ENCODE measurements around the gene TMEM169.

DNA sequence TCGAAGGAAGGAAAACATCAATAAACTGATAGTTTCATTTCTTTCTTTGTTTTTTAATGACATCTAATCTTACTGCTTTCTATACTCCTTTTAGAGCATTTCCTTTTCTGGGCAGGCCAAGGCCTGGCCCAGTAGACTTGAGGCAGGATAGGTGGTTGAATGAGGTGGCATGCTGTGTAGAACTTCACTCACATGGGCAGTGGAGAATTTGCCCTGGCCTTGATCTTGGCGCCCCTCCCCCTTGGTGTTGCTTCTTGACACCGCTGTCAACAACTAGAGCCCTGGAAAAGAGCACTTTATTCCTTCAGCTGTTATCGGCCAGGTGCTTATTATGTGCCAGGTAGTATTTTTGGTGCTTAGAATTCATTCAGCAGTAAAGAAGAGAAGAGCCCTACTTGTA is 64.9 kb downstream of the TMEM169 start:
- TF ChIP-seq, protein P1, sequence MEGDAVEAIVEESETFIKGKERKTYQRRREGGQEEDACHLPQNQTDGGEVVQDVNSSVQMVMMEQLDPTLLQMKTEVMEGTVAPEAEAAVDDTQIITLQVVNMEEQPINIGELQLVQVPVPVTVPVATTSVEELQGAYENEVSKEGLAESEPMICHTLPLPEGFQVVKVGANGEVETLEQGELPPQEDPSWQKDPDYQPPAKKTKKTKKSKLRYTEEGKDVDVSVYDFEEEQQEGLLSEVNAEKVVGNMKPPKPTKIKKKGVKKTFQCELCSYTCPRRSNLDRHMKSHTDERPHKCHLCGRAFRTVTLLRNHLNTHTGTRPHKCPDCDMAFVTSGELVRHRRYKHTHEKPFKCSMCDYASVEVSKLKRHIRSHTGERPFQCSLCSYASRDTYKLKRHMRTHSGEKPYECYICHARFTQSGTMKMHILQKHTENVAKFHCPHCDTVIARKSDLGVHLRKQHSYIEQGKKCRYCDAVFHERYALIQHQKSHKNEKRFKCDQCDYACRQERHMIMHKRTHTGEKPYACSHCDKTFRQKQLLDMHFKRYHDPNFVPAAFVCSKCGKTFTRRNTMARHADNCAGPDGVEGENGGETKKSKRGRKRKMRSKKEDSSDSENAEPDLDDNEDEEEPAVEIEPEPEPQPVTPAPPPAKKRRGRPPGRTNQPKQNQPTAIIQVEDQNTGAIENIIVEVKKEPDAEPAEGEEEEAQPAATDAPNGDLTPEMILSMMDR (IDR thresholded peaks at IDR 0.05 in 2 of 3, conservative IDR thresholded peaks at IDR 0.05 in 1 of 3; ENCODE audit: control insufficient read depth in 2 of 3, extremely low read depth in 1 of 3, insufficient read depth in 1 of 3, low read depth in 3 of 3, low read length in 3 of 3): no peak
- TF ChIP-seq, protein P2, sequence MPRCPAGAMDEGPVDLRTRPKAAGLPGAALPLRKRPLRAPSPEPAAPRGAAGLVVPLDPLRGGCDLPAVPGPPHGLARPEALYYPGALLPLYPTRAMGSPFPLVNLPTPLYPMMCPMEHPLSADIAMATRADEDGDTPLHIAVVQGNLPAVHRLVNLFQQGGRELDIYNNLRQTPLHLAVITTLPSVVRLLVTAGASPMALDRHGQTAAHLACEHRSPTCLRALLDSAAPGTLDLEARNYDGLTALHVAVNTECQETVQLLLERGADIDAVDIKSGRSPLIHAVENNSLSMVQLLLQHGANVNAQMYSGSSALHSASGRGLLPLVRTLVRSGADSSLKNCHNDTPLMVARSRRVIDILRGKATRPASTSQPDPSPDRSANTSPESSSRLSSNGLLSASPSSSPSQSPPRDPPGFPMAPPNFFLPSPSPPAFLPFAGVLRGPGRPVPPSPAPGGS (IDR thresholded peaks at IDR 0.05; ENCODE audit: borderline replicate concordance, insufficient read depth, low read depth, low read length, poor library complexity, severe bottlenecking): no peak
- no peak for TF ChIP-seq CHD4 (IDR thresholded peaks at IDR 0.05)
- TF ChIP-seq, protein P3, sequence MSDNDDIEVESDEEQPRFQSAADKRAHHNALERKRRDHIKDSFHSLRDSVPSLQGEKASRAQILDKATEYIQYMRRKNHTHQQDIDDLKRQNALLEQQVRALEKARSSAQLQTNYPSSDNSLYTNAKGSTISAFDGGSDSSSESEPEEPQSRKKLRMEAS (IDR thresholded peaks at IDR 0.05; ENCODE audit: low read depth, low read length): no peak
- TF ChIP-seq SPI1 (IDR thresholded peaks at IDR 0.05; ENCODE audit: borderline replicate concordance, insufficient read depth, low read depth, low read length): no peak
- TF ChIP-seq POLR2A (IDR thresholded peaks at IDR 0.05; ENCODE audit: low read depth, low read length): no peak
- no peak for TF ChIP-seq HDAC2 (IDR thresholded peaks at IDR 0.05)
- TF ChIP-seq CHD2 (IDR thresholded peaks at IDR 0.05; ENCODE audit: borderline replicate concordance, low read depth, low read length): no peak
- no peak for TF ChIP-seq SIN3A (IDR thresholded peaks at IDR 0.05; ENCODE audit: low read depth, low read length)
- TF ChIP-seq TARDBP (IDR thresholded peaks at IDR 0.05; ENCODE audit: borderline replicate concordance): no peak
- no peak for TF ChIP-seq ZNF384 (IDR thresholded peaks at IDR 0.05; ENCODE audit: borderline replicate concordance, low read depth, low read length)
